HG02610 (cell line): Measurements from ENCODE around the gene UBE2D1.
"Not testable (repeated sequence)": the region's sequence is repeated elsewhere in the genome, so short reads cannot be mapped to it uniquely, and the experiment has no call there.

Source experiments
- ATAC-seq: cut with Tn5 transposase; IDR thresholded peaks from one replicate; pipeline ENCODE4 v1.9.1; 2021; ENCODE audit warnings: mild to moderate bottlenecking, moderate library complexity; ENCODE audit not compliant: unreplicated experiment

The UBE2D1 gene

DNA sequence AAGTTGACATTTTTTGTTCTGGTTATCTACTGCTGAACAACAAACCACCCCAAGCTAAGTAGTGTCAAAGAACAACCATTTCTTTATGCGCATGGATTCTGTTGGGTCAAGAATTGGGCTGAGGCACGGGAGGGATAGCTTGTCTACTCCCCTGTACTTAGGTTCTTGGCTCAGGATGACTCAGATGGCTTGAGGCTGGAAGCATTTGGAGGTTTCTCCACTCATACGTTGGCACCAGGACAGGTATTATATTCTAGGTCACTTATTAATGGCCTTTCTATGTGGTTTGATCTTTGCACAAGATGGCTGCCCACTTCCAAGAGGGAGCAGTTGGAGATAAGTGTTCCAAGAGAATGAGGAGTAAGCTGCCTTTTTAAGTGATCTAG, 38.6 kb downstream of the UBE2D1 start:
- no peak for ATAC-seq

DNA sequence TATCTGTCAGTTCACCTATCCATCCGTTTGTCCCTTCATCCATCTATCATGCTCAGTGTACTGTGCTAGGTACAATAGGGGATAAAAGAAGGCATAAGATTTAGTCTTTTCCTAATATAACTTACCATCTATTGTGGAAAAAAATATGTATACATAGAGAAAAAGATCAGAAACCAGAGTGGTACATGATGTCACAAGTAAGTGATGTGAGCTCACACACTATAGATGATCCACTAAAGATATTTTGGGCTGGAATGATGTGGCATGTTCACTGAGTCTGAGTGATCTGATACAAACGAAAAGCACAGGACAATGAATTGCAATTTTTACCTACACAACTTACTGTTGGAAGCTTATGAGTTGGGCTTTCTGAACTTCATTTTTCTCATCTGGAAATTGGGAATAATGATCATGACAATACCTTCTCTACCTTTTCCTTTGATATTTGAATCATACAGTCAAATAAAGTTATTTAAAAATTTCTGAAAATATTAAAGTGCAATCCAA, 47.7 kb downstream of the UBE2D1 start:
- no peak for ATAC-seq

DNA sequence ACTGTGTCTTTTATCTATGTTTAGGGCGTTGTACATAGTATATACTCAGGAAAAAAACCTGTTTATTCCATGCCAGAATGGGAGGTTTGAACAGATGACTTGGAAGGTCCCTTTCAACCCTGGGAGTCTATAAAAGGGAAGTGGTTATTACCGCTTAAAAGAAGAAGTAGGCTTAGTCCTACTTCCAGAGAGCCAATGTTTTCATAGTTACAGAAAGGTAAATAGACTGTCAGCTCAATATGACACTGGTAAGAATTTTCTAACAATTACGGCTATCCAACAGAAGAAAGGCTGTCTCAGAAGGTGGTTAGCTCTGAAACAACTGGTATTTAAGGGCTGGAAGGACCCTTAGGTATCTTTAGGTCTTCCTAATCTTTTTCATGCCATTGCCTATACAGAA, 49.3 kb downstream of the UBE2D1 start:
- ATAC-seq, result peak; percentile 65

DNA sequence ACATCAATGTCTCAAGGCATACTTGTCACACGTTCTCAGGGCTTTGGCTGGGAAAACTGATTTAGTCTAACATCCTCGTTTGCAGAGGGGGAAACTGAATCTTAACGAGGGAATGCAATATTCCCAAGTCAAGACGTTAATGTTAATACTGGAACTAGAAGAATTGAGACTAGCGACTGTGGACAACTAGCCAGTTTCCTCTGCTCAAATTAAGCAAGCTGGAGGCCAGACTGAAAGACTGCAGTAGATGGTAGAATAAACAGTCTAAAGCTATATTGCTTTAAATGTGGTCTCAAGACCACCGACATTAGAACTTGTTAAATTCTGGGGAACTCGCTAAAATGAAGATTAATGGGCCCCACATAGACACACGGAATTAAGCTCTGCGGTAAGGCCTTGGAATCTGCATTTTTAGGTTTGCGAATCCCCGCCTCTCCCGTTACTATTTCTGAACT, 49.8 kb downstream of the UBE2D1 start:
- peak; percentile 0 for ATAC-seq

- ATAC-seq, result peak; percentile 80
Observed at GRCh38 chr10:58384999-58385783, 50.4 kb downstream of the UBE2D1 start, which contains the start of gene TFAM. Gene TFAM (plus strand): TSS chr10:58385410. CDS start chr10:58385548, 138 bp downstream.

DNA sequence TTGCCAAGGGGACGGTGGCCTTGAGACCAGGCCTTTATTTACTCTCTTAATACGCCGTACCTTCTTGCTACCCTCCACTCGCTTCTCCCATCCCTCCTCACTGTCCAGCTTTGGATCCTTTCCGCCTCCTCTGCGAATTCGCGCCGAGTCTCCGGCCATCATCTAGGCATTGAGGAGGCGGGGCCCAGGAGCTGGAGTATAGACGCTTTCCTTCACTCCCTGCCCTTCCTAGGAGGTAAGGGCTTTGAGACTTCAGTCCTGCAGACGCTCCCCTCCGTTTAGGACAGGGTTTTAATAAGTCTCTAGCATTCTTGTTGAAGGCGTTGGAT, 50.9 kb downstream of the UBE2D1 start:
- ATAC-seq, result peak; percentile 14

DNA sequence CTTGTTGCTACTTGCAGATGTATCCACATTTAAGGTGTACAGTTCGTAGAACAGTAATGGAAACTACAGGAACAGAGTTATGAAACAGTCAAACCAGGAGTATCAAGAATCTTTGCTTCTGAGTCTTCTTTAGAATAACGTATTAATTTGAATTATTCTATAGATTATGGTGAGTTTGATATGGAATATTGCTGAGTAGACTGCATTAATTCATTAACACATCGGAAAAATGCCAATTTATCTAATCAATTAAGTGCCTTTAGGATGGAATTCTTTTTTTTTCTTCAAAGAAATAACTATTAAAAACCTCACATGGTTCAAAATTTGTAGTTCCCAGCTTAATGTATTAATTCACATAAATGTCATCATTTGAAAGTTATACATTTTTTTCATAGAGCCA, 54.2 kb downstream of the UBE2D1 start:
- ATAC-seq, result no peak

GRCh38 chr10:58393317-58393716, 58.5 kb downstream of the UBE2D1 start:
- ATAC-seq, result no peak

DNA sequence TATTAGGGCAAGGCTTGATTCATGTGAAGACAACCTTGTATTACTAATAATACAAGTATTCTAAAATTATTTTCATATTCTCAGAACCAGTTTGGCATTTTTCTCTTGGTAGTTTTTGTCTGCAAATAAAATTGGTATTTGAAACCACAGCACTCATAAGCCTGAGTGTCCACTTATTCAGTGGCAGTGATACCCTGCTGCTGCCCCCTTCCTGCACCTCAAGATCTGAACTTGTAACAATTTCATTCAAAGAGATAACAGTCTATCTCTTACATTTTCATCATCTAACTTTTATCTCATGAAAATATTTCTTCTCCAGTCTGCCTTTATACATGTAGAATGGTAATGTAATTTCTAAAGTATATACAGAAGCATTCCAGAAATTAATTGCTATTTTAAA, 59.7 kb downstream of the UBE2D1 start:
- no peak for ATAC-seq

GRCh38 chr10:58396057-58396456, 61.3 kb downstream of the UBE2D1 start:
- ATAC-seq, result no peak

DNA sequence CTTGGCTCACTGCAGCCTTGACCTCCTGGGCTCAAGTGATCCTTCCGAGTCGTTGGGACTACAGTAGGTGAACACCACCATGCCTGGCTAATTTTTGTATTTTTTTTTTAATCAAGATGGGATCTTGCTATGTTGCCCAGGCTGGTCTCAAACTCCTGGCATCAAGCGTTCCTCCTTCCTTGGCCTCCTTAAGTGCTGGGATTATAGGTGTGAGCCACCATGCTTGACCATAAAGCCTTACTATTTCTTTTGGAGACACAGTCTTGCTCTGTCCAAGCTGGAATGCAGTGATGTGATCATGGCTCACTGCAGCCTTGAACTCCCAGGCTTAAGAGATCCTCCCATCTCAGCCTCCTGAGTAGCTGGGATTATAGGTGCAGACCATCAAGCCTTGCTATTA, 63.0 kb downstream of the UBE2D1 start:
- ATAC-seq, result no peak

DNA sequence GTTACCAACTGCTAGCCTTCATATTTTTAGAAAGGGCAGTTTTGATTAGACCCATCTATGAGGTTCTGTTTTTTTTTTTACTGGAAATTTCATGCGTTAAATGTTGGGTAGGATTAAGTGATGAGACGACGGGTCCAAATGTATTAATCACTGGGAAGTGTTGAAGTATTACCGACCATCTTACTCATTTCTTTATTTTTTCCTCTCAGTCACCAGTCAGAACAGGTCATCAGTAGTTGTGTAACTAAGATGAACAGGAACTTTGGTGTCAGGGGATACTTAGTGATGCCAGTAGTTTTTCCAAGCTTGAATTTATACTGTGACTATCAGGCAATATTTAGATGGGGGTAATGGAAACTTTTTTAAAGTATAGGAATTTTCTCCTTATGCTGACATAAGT, 64.6 kb downstream of the UBE2D1 start:
- no peak for ATAC-seq

GRCh38 chr10:58400609-58401008, 65.8 kb downstream of the UBE2D1 start:
- ATAC-seq, result no peak

GRCh38 chr10:58404001-58404400, 69.2 kb downstream of the UBE2D1 start:
- ATAC-seq, result no peak

- ATAC-seq, result no peak
Observed at GRCh38 chr10:58409956-58410610, 75.3 kb downstream of the UBE2D1 start.

GRCh38 chr10:58412502-58412961, 77.7 kb downstream of the UBE2D1 start:
- no peak for ATAC-seq

DNA sequence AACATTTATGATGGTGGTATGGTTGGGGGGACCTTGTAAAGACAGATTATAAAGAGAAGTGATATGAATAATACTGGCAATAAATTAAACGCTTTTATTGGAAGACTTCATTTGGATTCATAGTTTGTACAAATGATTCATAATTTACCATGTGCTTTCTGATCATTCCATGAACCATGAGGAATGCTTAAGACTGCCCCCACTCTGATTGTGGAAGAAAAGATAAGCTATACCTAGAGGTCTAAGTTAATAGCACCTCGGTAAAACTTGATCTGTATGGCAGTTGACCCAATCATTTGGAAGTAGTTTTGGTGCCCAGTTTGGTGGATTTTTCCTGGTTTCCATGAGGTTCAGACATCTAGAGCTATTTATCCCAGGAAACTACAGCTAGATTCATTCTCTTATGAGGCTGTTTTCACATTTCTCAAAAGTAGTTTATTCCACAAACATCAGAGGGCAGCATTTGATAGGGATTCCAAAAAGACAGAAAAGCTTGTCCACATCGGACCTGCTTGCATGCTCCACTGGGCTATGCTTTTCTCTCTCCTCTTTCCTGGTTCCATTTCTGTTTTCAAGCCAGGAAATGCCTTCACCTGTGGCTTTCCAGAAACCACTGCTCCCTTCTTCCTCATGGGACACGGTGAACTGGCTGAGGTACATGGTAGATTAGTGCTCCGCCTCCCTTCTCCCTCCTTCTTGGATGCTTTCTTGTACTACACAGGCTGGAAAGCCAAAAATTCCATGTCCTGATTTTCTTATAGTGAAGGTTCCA, 79.7 kb downstream of the UBE2D1 start:
- no peak for ATAC-seq

DNA sequence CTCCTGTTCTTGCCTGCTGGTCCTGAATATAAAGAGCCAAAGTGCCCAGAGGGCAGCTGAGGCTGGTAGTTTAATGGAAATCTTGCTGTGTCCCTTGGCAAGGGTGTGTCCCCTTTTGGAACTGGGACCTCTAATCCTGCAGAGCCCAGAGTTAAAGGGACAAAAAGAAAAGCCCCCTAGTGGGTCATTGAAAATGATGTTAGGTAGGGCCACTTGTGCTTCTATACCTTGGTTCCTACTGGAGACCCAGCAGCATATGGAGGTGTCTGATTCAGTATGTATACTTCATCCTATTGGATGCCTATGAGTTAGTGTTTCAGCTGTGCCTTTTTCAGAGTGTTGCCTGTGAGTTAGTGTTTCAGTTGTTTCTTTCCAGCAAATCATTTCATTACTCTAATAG, 81.0 kb downstream of the UBE2D1 start:
- ATAC-seq, result no peak

DNA sequence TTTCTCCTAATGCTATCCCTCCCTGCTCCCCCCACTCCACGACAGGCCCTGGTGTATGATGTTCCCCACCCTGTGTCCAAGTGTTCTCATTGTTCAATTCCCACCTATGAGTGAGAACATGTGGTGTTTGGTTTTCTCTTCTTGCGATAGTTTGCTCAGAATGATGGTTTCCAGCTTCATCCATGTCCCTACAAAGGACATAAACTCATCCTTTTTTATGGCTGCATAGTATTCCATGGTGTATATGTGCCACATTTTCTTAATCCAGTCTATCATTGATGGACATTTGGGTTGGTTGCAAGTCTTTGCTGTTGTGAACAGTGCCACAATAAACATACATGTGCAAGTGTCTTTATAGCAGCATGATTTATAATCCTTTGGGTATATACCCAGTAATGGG, 83.1 kb downstream of the UBE2D1 start:
- not testable (repeated sequence) for ATAC-seq
